Thoracic aorta (tissue), 2 donors: ENCODE results near the gene PCDH9. TPM values are rescaled to one million over a fixed set of nuclear protein-coding genes. Genes with fewer than 3 reads are reported as not detected.

ENCODE experiments used
- ATAC-seq: fragments of 150-250 bp; one replicate; pipeline ENCODE4 v1.8.0; 2017; ENCODE audit warnings: low read depth; ENCODE audit not compliant: insufficient number of reproducible peaks, low FRiP score
- DNase-seq: peaks from one replicate; pipeline ENCODE4 v3.0.0-alpha.2; 2020; ENCODE audit warnings: low spot score
- H3K27ac ChIP-seq, 2 donors: fragments of 200-600 bp; sonication (generic); 1 replicate in 1 of 2; 2 replicates in 1 of 2; pipeline ENCODE4 v1.5.1; 2016; ENCODE audit warnings: mild to moderate bottlenecking in 2 of 2, moderate library complexity in 2 of 2
- H3K27me3 ChIP-seq: fragments of 200-600 bp; sonication (generic); replicated peaks from 2 replicates; pipeline ENCODE4 v1.6.0; 2016; ENCODE audit warnings: mild to moderate bottlenecking; ENCODE audit not compliant: insufficient read depth
- H3K36me3 ChIP-seq: fragments of 200-600 bp; sonication (generic); one replicate; pipeline ENCODE4 v1.5.1; 2016
- H3K4me1 ChIP-seq, 2 donors: fragments of 200-600 bp; sonication (generic); 1 replicate in 1 of 2; 2 replicates in 1 of 2; pipeline versions ENCODE4 v1.5.1 to v1.6.0; 2016; ENCODE audit warnings: low read depth in 2 of 2, mild to moderate bottlenecking in 1 of 2; ENCODE audit not compliant: control insufficient read depth in 1 of 2
- H3K4me3 ChIP-seq: fragments of 200-600 bp; sonication (generic); 2 replicates; pipeline ENCODE4 v1.5.1; 2016; ENCODE audit warnings: mild to moderate bottlenecking
- H3K9me3 ChIP-seq: fragments of 200-600 bp; sonication (generic); 2 replicates; pipeline ENCODE4 v1.5.1; 2016
- CTCF ChIP-seq: fragments of 200-600 bp; sonication (generic); IDR thresholded peaks from one replicate; pipeline ENCODE4 v1.5.1; 2019; ENCODE audit warnings: antibody characterized with exemption
- total RNA-seq, 2 donors: library from RNA; depleted of rRNA; stranded (reverse); fragments of >200 nt; gene quantifications; one replicate each; pipeline versions ENCODE4 v1.1.0 to v1.2.3, GENCODE V29; 2016

The PCDH9 gene
- total RNA-seq, 2 donors from 2014 or later, result 12.3 to 15.3 TPM

GRCh38 chr13:67146523-67147130 is 83.5 kb downstream of the PCDH9 start:
- ATAC-seq, result no peak
- Histone ChIP-seq H3K9me3 (no peaks in the 10 kb centered on the region), H3K4me1 (peaks cover 7 to 20% of the 10 kb centered on the region in 2 donors), H3K27me3 (no peaks in the 10 kb centered on the region), H3K27ac (no peak overlapping the region), H3K36me3 (no peaks in the 10 kb centered on the region), H3K4me3 (no peak overlapping the region)
- DNase-seq, result no peak
- no peak for TF ChIP-seq CTCF

- H3K9me3 ChIP-seq, result no peaks in the 10 kb centered on the region
- H3K4me1 ChIP-seq, result peaks cover 7 to 20% of the 10 kb centered on the region in 2 donors
- DNase-seq, result no peak
- H3K4me3 ChIP-seq, result no peak overlapping the region
- no peaks in the 10 kb centered on the region for H3K27me3 ChIP-seq
- no peak for ATAC-seq
- H3K36me3 ChIP-seq, result no peaks in the 10 kb centered on the region
- TF ChIP-seq CTCF, result no peak
- H3K27ac ChIP-seq, result no peak overlapping the region
Measured at GRCh38 chr13:67145950-67146349, 84.2 kb downstream of the PCDH9 start.

DNA sequence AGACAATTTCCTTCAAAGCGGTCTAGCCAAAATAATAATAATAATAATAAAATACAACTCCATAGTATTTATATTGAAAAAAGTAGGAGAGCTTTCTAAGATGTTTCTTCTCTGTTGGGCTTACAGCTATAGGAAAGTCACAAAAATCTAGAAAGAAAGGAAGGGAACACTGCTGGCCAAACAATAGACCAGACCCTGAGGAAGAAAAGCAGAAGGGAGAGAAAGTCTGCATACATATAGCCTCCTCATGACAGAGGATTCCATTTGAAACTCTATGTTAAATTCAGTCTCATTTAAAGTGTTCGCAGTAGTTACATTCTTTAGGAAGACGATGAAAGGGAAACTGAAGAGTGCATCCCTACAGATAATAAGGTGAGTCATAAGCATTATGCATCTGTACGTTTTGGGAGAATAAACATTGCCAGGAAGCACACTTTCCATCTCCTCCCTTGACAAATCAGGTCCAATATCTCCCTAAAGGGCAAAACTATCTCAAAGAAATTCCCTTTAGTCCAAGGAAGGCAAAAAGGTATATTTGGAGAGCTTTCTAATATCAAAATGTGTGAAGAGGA is 86.5 kb downstream of the PCDH9 start:
- Histone ChIP-seq H3K4me3 (no peak overlapping the region), H3K4me1 (peaks cover 7 to 20% of the 10 kb centered on the region in 2 donors), H3K27ac (no peak overlapping the region), H3K27me3 (no peaks in the 10 kb centered on the region), H3K36me3 (no peaks in the 10 kb centered on the region), H3K9me3 (no peaks in the 10 kb centered on the region)
- no peak for TF ChIP-seq CTCF
- no peak for DNase-seq
- no peak for ATAC-seq

DNA sequence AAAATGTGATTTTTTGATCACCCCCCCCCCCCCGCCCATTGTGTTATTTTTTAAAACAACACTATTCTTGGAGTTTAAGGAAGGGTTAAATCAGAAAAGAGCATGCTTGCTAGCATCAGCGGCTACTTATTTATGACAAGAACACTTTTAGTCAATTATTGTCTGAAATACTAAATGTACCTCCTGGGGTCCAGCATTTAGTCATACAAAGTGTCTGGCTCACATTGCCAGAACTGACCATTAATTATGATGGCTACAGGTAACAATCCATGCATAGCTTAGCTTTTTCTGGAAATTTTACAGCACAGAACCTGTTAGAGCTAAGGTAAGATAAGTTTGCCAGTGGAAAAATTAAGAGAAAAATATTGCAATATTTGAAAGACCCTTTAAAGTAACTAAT is 90.1 kb downstream of the PCDH9 start:
- no peaks in the 10 kb centered on the region for H3K9me3 ChIP-seq
- no peaks in the 10 kb centered on the region for H3K4me1 ChIP-seq
- ATAC-seq (no peak), DNase-seq (no peak)
- no peaks in the 10 kb centered on the region for H3K36me3 ChIP-seq
- H3K27ac ChIP-seq, result no peak overlapping the region
- no peak for TF ChIP-seq CTCF
- H3K27me3 ChIP-seq, result no peaks in the 10 kb centered on the region
- no peak overlapping the region for H3K4me3 ChIP-seq

GRCh38 chr13:67139551-67139950 is 90.6 kb downstream of the PCDH9 start:
- no peak for TF ChIP-seq CTCF
- no peaks in the 10 kb centered on the region for H3K36me3 ChIP-seq
- no peaks in the 10 kb centered on the region for H3K4me1 ChIP-seq
- DNase-seq, result no peak
- no peaks in the 10 kb centered on the region for H3K27me3 ChIP-seq
- H3K9me3 ChIP-seq, result no peaks in the 10 kb centered on the region
- no peak for ATAC-seq
- no peak overlapping the region for H3K27ac ChIP-seq
- no peak overlapping the region for H3K4me3 ChIP-seq
